ENCODE measurements around the gene GPR132.
"Not testable (repeated sequence)": the region's sequence is repeated elsewhere in the genome, so short reads cannot be mapped to it uniquely, and the experiment has no call there.

GPR132 gene
- total RNA-seq = 45.3 to 85.4 reads per million in 2 donors

GRCh38 chr14:105065280-105066228 is at the start of gene GPR132:
Gene GPR132 (minus strand): TSS chr14:105065430. CDS start chr14:105055420, 10,010 bp downstream.
- DNase-seq = peak; percentile 61 to 99 (median 87)

GRCh38 chr14:105109243-105109642 is 44.0 kb upstream of the GPR132 start:
- not testable (repeated sequence) for DNase-seq

GRCh38 chr14:105108516-105108864 is 43.3 kb upstream of the GPR132 start:
- DNase-seq = no peak

GRCh38 chr14:105107781-105108515 is 42.7 kb upstream of the GPR132 start:
- no peak for DNase-seq

- no peak for DNase-seq
Observed at GRCh38 chr14:105107351-105107750, 42.1 kb upstream of the GPR132 start.

GRCh38 chr14:105105158-105105557 is 39.9 kb upstream of the GPR132 start:
- no peak for DNase-seq

GRCh38 chr14:105102893-105103292 is 37.7 kb upstream of the GPR132 start:
- no peak for DNase-seq

GRCh38 chr14:105102361-105102870 is 37.2 kb upstream of the GPR132 start:
- DNase-seq = no peak

- no peak for DNase-seq
Observed at GRCh38 chr14:105100910-105101309, 35.7 kb upstream of the GPR132 start.

GRCh38 chr14:105099778-105100177 is 34.5 kb upstream of the GPR132 start:
- DNase-seq = no peak

GRCh38 chr14:105098316-105098715 is 33.1 kb upstream of the GPR132 start:
- no peak for DNase-seq

GRCh38 chr14:105097794-105098127 is 32.5 kb upstream of the GPR132 start:
- no peak for DNase-seq

GRCh38 chr14:105096206-105096875 is 31.1 kb upstream of the GPR132 start:
- no peak for DNase-seq

GRCh38 chr14:105095236-105095805 is 30.1 kb upstream of the GPR132 start:
- no peak for DNase-seq

- no peak for DNase-seq
Observed at GRCh38 chr14:105094193-105094907, 29.1 kb upstream of the GPR132 start.

GRCh38 chr14:105093431-105094192 is 28.4 kb upstream of the GPR132 start:
- peak in 4 of 5 experiments; percentile 41 to 64 (median 60) for DNase-seq

GRCh38 chr14:105093038-105093430 is 27.8 kb upstream of the GPR132 start:
- DNase-seq = peak; percentile 31 to 72 (median 48)

- DNase-seq = no peak
Observed at GRCh38 chr14:105092171-105093037, 27.2 kb upstream of the GPR132 start.

- DNase-seq = no peak
Observed at GRCh38 chr14:105091517-105092170, 26.4 kb upstream of the GPR132 start.

Data from T-helper 2 cell (primary cell).